ENCODE results near the gene LAMB1. TPM values are rescaled to one million over a fixed set of nuclear protein-coding genes. Genes with fewer than 3 reads are reported as not detected.

The LAMB1 gene
- total RNA-seq, 1 donor, result 410 TPM

DNA sequence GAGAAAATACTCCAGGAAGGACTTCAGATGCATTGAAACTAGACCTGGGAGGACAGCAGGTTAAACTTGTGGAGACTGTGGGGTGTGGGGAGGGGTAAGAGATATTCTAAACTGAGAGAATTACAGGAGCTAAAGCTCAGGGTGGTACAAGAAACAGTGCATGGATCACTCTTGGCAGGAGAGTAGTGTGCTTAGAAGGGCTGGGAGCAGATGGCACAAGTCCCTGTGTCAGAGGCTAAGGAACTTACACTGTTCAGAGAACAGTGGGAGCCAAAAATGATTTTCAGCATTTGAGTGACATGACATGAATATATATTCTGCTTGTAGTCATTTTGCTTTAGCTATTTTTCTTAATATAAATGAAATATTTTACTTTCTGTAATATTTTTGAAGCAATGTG lies 36.0 kb upstream of the LAMB1 start:
- no peak overlapping the region for H3K4me2 ChIP-seq (ENCODE audit: insufficient read depth, low read length)
- DNase-seq (ENCODE audit: insufficient read length, low spot score, missing footprints), result no peak
- no peaks in the 10 kb centered on the region for H3K4me1 ChIP-seq (ENCODE audit: insufficient read depth, low read length)
- no peaks in the 10 kb centered on the region for H4K20me1 ChIP-seq (ENCODE audit: insufficient read depth, low read length)
- no peaks in the 10 kb centered on the region for H3K79me2 ChIP-seq (ENCODE audit: insufficient read depth, low read length)
- no peaks in the 10 kb centered on the region for H3K9me3 ChIP-seq (ENCODE audit: low read depth, low read length)
- TF ChIP-seq, protein P1, sequence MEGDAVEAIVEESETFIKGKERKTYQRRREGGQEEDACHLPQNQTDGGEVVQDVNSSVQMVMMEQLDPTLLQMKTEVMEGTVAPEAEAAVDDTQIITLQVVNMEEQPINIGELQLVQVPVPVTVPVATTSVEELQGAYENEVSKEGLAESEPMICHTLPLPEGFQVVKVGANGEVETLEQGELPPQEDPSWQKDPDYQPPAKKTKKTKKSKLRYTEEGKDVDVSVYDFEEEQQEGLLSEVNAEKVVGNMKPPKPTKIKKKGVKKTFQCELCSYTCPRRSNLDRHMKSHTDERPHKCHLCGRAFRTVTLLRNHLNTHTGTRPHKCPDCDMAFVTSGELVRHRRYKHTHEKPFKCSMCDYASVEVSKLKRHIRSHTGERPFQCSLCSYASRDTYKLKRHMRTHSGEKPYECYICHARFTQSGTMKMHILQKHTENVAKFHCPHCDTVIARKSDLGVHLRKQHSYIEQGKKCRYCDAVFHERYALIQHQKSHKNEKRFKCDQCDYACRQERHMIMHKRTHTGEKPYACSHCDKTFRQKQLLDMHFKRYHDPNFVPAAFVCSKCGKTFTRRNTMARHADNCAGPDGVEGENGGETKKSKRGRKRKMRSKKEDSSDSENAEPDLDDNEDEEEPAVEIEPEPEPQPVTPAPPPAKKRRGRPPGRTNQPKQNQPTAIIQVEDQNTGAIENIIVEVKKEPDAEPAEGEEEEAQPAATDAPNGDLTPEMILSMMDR (IDR thresholded peaks at IDR 0.05; ENCODE audit: extremely low read depth, low read depth, low read length), result no peak
- H3K36me3 ChIP-seq (ENCODE audit: insufficient read depth, low read length), result no peaks in the 10 kb centered on the region
- no peak overlapping the region for H3K27ac ChIP-seq (ENCODE audit: low read depth, low read length)
- H2AFZ ChIP-seq (ENCODE audit: low read length), result peak overlapping the region; percentile 26
- H3K4me3 ChIP-seq (ENCODE audit: insufficient read depth, low read length), result no peak overlapping the region
- no peaks in the 10 kb centered on the region for H3K27me3 ChIP-seq (ENCODE audit: insufficient read depth, low read length)

DNA sequence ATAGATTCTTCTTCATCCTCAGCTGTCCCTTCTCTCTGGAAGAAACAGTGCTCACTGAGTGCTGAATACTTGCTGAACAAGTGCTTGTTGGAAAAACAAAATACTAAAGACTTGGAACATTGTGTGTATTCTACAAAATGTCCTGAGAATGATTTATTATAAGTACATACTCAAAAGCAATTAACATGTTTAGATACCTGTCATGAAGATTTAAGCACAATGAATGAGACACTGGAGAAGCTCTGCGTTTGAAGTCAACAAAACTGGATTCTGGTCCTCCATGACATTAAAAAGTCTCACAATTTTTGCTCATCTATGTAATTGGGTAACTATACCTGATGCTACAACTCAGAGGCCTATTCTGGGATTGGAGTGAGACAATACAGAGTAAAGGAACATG lies 34.8 kb upstream of the LAMB1 start:
- Histone ChIP-seq H3K4me2 (ENCODE audit: insufficient read depth, low read length) (no peak overlapping the region), H3K4me3 (ENCODE audit: insufficient read depth, low read length) (no peak overlapping the region), H3K27me3 (ENCODE audit: insufficient read depth, low read length) (no peaks in the 10 kb centered on the region), H3K36me3 (ENCODE audit: insufficient read depth, low read length) (no peaks in the 10 kb centered on the region), H3K27ac (ENCODE audit: low read depth, low read length) (no peak overlapping the region), H3K79me2 (ENCODE audit: insufficient read depth, low read length) (no peaks in the 10 kb centered on the region), H4K20me1 (ENCODE audit: insufficient read depth, low read length) (no peaks in the 10 kb centered on the region), H3K4me1 (ENCODE audit: insufficient read depth, low read length) (no peaks in the 10 kb centered on the region), H2AFZ (ENCODE audit: low read length) (no peak overlapping the region), H3K9me3 (ENCODE audit: low read depth, low read length) (no peaks in the 10 kb centered on the region)
- no peak for DNase-seq (ENCODE audit: insufficient read length, low spot score, missing footprints)
- TF ChIP-seq, protein P1 (IDR thresholded peaks at IDR 0.05; ENCODE audit: extremely low read depth, low read depth, low read length), result no peak

- Histone ChIP-seq H3K79me2 (ENCODE audit: insufficient read depth, low read length) (no peaks in the 10 kb centered on the region), H3K36me3 (ENCODE audit: insufficient read depth, low read length) (no peaks in the 10 kb centered on the region), H3K4me2 (ENCODE audit: insufficient read depth, low read length) (no peak overlapping the region), H2AFZ (ENCODE audit: low read length) (no peak overlapping the region), H3K9me3 (ENCODE audit: low read depth, low read length) (no peaks in the 10 kb centered on the region), H3K27me3 (ENCODE audit: insufficient read depth, low read length) (no peaks in the 10 kb centered on the region), H3K4me1 (ENCODE audit: insufficient read depth, low read length) (no peaks in the 10 kb centered on the region), H4K20me1 (ENCODE audit: insufficient read depth, low read length) (no peaks in the 10 kb centered on the region), H3K27ac (ENCODE audit: low read depth, low read length) (no peak overlapping the region), H3K4me3 (ENCODE audit: insufficient read depth, low read length) (no peak overlapping the region)
- TF ChIP-seq, protein P1 (IDR thresholded peaks at IDR 0.05; ENCODE audit: extremely low read depth, low read depth, low read length), result no peak
- DNase-seq (ENCODE audit: insufficient read length, low spot score, missing footprints), result no peak
Observed at GRCh38 chr7:108037140-108037539, 34.2 kb upstream of the LAMB1 start.

- Histone ChIP-seq H3K27me3 (ENCODE audit: insufficient read depth, low read length) (no peaks in the 10 kb centered on the region), H3K4me3 (ENCODE audit: insufficient read depth, low read length) (no peak overlapping the region), H4K20me1 (ENCODE audit: insufficient read depth, low read length) (no peaks in the 10 kb centered on the region), H3K36me3 (ENCODE audit: insufficient read depth, low read length) (no peaks in the 10 kb centered on the region), H3K27ac (ENCODE audit: low read depth, low read length) (no peak overlapping the region), H3K4me2 (ENCODE audit: insufficient read depth, low read length) (no peak overlapping the region), H3K9me3 (ENCODE audit: low read depth, low read length) (no peaks in the 10 kb centered on the region), H3K79me2 (ENCODE audit: insufficient read depth, low read length) (no peaks in the 10 kb centered on the region), H3K4me1 (ENCODE audit: insufficient read depth, low read length) (peaks cover 14% of the 10 kb centered on the region), H2AFZ (ENCODE audit: low read length) (peak overlapping the region; percentile 10)
- TF ChIP-seq, protein P1 (IDR thresholded peaks at IDR 0.05; ENCODE audit: extremely low read depth, low read depth, low read length), result no peak
- no peak for DNase-seq (ENCODE audit: insufficient read length, low spot score, missing footprints)
Observed at GRCh38 chr7:108034586-108034985, 31.6 kb upstream of the LAMB1 start.
